Measurements from ENCODE around the gene MALRD1.

GRCh38 chr10:19098803-19099202 is 50.2 kb downstream of the MALRD1 start:
- TF ChIP-seq CTCF (IDR thresholded peaks at IDR 0.05) = no peak
- no peak for TF ChIP-seq POLR2A (IDR thresholded peaks at IDR 0.05)

Data from right lobe of liver (tissue), 4 donors.